K562 (cell line): ENCODE measurements around the gene ATG4D. TPM values are rescaled to one million over a fixed set of nuclear protein-coding genes. Genes with fewer than 3 reads are reported as not detected.
A peak's percentile ranks its signal among the peaks of the same experiment; 100 is the strongest.

ENCODE experiments used
- ATAC-seq: fragments of 200-7000 bp; cut with Tn5 transposase; 3 replicates; pipeline ENCODE4 v1.9.1; 2020; ENCODE audit warnings: moderate library complexity
- BruUV-seq: library from RNA; stranded (reverse); fragments of 400-500 nt; replicated peaks from 2 replicates; lab custom pipeline; 2021; lab: Mats Ljungman, UMichigan
- CTCF ChIA-PET: fragments of 300-600 bp; formaldehyde crosslinking; extraction: SDS; loops from one replicate; lab custom pipeline; 2021; ENCODE audit warnings: low intra/inter-chr PET ratio; lab: Yijun Ruan, JAX
- POLR2A ChIA-PET: fragments of 300-600, 350-650 bp; sonication (Branson Sonifier 250); formaldehyde crosslinking; extraction: SDS; loops from one replicate; lab custom pipeline; 2021; ENCODE audit warnings: antibody characterized with exemption, inconsistent platforms; lab: Yijun Ruan, JAX
- DNase-seq, 4 experiments: peaks; one replicate each; pipeline versions ENCODE4 v3.0.0 to v3.0.0-alpha.2; 2011 to 2018; ENCODE audit warnings: low spot score in 3 of 4, mixed read lengths in 3 of 4; ENCODE audit errors: extremely low read depth in 1 of 4
- FAIRE-seq: peaks from 2 replicates; lab custom pipeline; 2011; peaks lifted over from hg19 to GRCh38; lab: Jason Lieb, UNC
- H2AFZ ChIP-seq: 2 replicates; pipeline ENCODE4 v1.6.0; 2011; ENCODE audit warnings: low read depth, low read length, control low read depth, inconsistent platforms
- H3K27ac ChIP-seq: fragments of 200-600 bp; 3 replicates; pipeline ENCODE4 v1.8.0; 2011; ENCODE audit warnings: low read depth, mild to moderate bottlenecking, control low read depth, inconsistent platforms, low read length, moderate library complexity, mixed read lengths; ENCODE audit errors: extremely low read depth
- H3K27me3 ChIP-seq, 2 experiments: fragments of 300-600 bp in 1 of 2; 2 replicates in 1 of 2; 3 replicates in 1 of 2; pipeline versions ENCODE4 v1.6.0 to v1.8.0; 2011; ENCODE audit warnings: inconsistent platforms in 2 of 2, low read length in 2 of 2, mild to moderate bottlenecking in 1 of 2, mixed read lengths in 1 of 2, moderate library complexity in 1 of 2; ENCODE audit not compliant: control insufficient read depth in 2 of 2, insufficient read depth in 2 of 2
- H3K36me3 ChIP-seq: fragments of 300-600 bp; 3 replicates; pipeline ENCODE4 v1.8.0; 2011; ENCODE audit warnings: mild to moderate bottlenecking, low read length, inconsistent platforms; ENCODE audit not compliant: control insufficient read depth, insufficient read depth
- H3K4me1 ChIP-seq, 2 experiments: fragments of 200-600 bp in 1 of 2; replicated peaks in 1 of 2; 2 replicates in 1 of 2; 3 replicates in 1 of 2; pipeline versions ENCODE4 v1.5.1 to v1.8.0; 2011; ENCODE audit warnings: inconsistent platforms in 2 of 2, low read length in 2 of 2, mild to moderate bottlenecking in 1 of 2, mixed read lengths in 1 of 2, moderate library complexity in 1 of 2; ENCODE audit not compliant: control insufficient read depth in 2 of 2, insufficient read depth in 2 of 2
- H3K4me2 ChIP-seq: 2 replicates; pipeline ENCODE4 v1.6.1; 2011; ENCODE audit warnings: low read length, control low read depth, inconsistent platforms, mixed read lengths; ENCODE audit not compliant: insufficient read depth
- H3K4me3 ChIP-seq: fragments of 200-600 bp; sonication (generic), shearing (Covaris generic); 2 replicates; pipeline ENCODE4 v1.5.1; 2016; ENCODE audit warnings: control low read depth, inconsistent platforms
- H3K79me2 ChIP-seq: fragments of 200-600 bp; 3 replicates; pipeline ENCODE4 v1.8.0; 2011; ENCODE audit warnings: low read length, inconsistent platforms; ENCODE audit not compliant: control insufficient read depth, insufficient read depth
- H3K9ac ChIP-seq, 2 experiments: 2 replicates each; pipeline versions ENCODE4 v1.6.0 to v1.6.1; 2011; ENCODE audit warnings: low read depth in 2 of 2, low read length in 2 of 2, control low read depth in 1 of 2, inconsistent platforms in 1 of 2, mild to moderate bottlenecking in 1 of 2, mixed read lengths in 1 of 2; ENCODE audit not compliant: insufficient read depth in 1 of 2
- H3K9me1 ChIP-seq: one replicate; pipeline ENCODE4 v1.6.0; 2011; ENCODE audit warnings: inconsistent platforms, mild to moderate bottlenecking, low read length, moderate library complexity; ENCODE audit not compliant: control insufficient read depth, insufficient read depth
- H3K9me3 ChIP-seq: replicated peaks from 2 replicates; pipeline ENCODE4 v1.5.1; 2011; ENCODE audit warnings: low read depth, low read length, inconsistent platforms; ENCODE audit not compliant: control insufficient read depth, insufficient read depth
- H4K20me1 ChIP-seq: replicated peaks from 2 replicates; pipeline ENCODE4 v1.6.1; 2011; ENCODE audit warnings: low read length, inconsistent platforms, mixed read lengths; ENCODE audit not compliant: control insufficient read depth, insufficient read depth
- CAMTA2 ChIP-seq: fragments of 250-450 bp; sonication (Bioruptor Pico); conservative IDR thresholded peaks from 2 replicates; pipeline ENCODE4 v1.5.1; 2022
- CLOCK ChIP-seq: fragments of 250-450 bp; sonication (Bioruptor Pico); IDR thresholded peaks from 2 replicates; pipeline ENCODE4 v1.4.0; 2020; ENCODE audit warnings: mild to moderate bottlenecking, moderate library complexity, borderline replicate concordance
- POLR2G ChIP-seq: fragments of 200-400 bp; formaldehyde crosslinking; IDR thresholded peaks from 2 replicates; pipeline ENCODE4 v1.6.1; 2017; ENCODE audit warnings: low read depth, mild to moderate bottlenecking, antibody characterized with exemption, low read length, moderate library complexity
- RBFOX2 ChIP-seq: fragments of 200-400 bp; formaldehyde crosslinking; IDR thresholded peaks from 2 replicates; pipeline ENCODE4 v1.6.1; 2017; ENCODE audit warnings: low read depth, mild to moderate bottlenecking, low read length, moderate library complexity
- RBM25 ChIP-seq: fragments of 200-400 bp; formaldehyde crosslinking; IDR thresholded peaks from 2 replicates; pipeline ENCODE4 v1.6.1; 2018; ENCODE audit warnings: low read length, low read depth, moderate library complexity; ENCODE audit not compliant: severe bottlenecking
- TCF3 ChIP-seq: sonication (generic); formaldehyde crosslinking; IDR thresholded peaks from 2 replicates; pipeline ENCODE4 v1.4.0; 2020; ENCODE audit warnings: mild to moderate bottlenecking, missing genetic modification reagents
- YY1 ChIP-seq, 3 experiments: IDR thresholded peaks; 2 replicates each; pipeline ENCODE4 v1.6.1; 2011; ENCODE audit warnings: low read length in 2 of 3, mild to moderate bottlenecking in 2 of 3, moderate library complexity in 2 of 3, borderline replicate concordance in 1 of 3, control low read depth in 1 of 3, low read depth in 1 of 3; ENCODE audit not compliant: insufficient read depth in 3 of 3, insufficient replicate concordance in 2 of 3, control insufficient read depth in 1 of 3, insufficient read length in 1 of 3; ENCODE audit errors: extremely low read depth in 1 of 3
- ZBTB8A ChIP-seq: fragments of 450-650 bp; IDR thresholded peaks from 2 replicates; pipeline ENCODE4 v1.6.1; 2018; ENCODE audit warnings: mild to moderate bottlenecking, moderate library complexity; ENCODE audit not compliant: partially characterized antibody
- ZFP36 ChIP-seq: fragments of 150-350 bp; IDR thresholded peaks from 2 replicates; pipeline ENCODE4 v1.6.1; 2018; ENCODE audit warnings: low read length, low read depth; ENCODE audit not compliant: partially characterized antibody
- ZNF146 ChIP-seq: IDR thresholded peaks from one replicate; pipeline ENCODE4 v1.6.1; 2018; ENCODE audit warnings: missing compliant biosample characterization; ENCODE audit not compliant: unreplicated experiment
- ZNF444 ChIP-seq: fragments of 250-450 bp; sonication (Bioruptor Pico); IDR thresholded peaks from 2 replicates; pipeline ENCODE4 v1.4.0; 2020; ENCODE audit warnings: mild to moderate bottlenecking, moderate library complexity
- WGBS: fragments of 100-300 bp; shearing (Covaris generic); methylation state at CpG from one replicate; pipeline ENCODE4 v1.1.6; 2016; ENCODE audit warnings: low coverage, mixed read lengths; ENCODE audit not compliant: insufficient coverage; ENCODE audit errors: missing lambda C conversion rate; 5-methylcytosine and 5-hydroxymethylcytosine counted together
- in situ Hi-C: fragments of 300-500 bp; cut with MboI; formaldehyde crosslinking; loops from 4 replicates; pipeline ENCODE4 v1.15.0; 2018; ENCODE audit warnings: inconsistent platforms, mixed read lengths
- intact Hi-C: fragments of 100-400 bp; cut with micrococcal nuclease; formaldehyde crosslinking; loops from 2 replicates; pipeline ENCODE4 v1.14.2; 2022
- polyA plus RNA-seq, 8 experiments: library from polyadenylated mRNA; depleted of rRNA in 4 of 8; stranded (reverse) in 5 of 8; unstranded in 3 of 8; fragments of >200 nt; fragmentation: Nextera tagmentation in 2 of 8; fragmentation: Illumina TruSeq in 1 of 8; extraction: Ambion mirVana in 2 of 8; extraction: Trizol in 1 of 8; gene quantifications; 2 replicates each; pipeline versions ENCODE4 v1.2.1 to v1.2.3, GENCODE V29; 2011 to 2014; ENCODE audit warnings: inconsistent platforms in 1 of 8, missing spikeins in 1 of 8
- total RNA-seq, 7 experiments: library from RNA; depleted of rRNA in 6 of 7; stranded (reverse); fragments of >200 nt in 6 of 7; fragmentation: Illumina TruSeq in 2 of 7; extraction: Trizol in 2 of 7; gene quantifications; 2 replicates each; pipeline versions ENCODE4 v1.2.1 to v1.2.3, GENCODE V29; 2011 to 2021; ENCODE audit warnings: low replicate concordance in 1 of 7

Gene ATG4D
- total and polyA plus RNA-seq, 9 of the 15 experiments (the other 6 are each of a cell fraction or from before 2014, with no cell fraction given), result 0.51 to 66.1 (median 22.9) TPM

GRCh38 chr19:10546817-10547216 lies 3.1 kb downstream of the ATG4D start:
- POLR2A ChIA-PET, result interaction anchor here (0.6 to 1.0 kb wide), 4 partner anchors 9 to 171 kb away, joined by 3 to 4 read pairs (median 3); partner anchors contain the start of genes DNM2 and S1PR5
- CTCF ChIA-PET, result no interaction called here
- H3K79me2 ChIP-seq, result peaks cover 32% of the 10 kb centered on the region
- H3K4me2 ChIP-seq, result no peak overlapping the region
- WGBS, result 96% methylated on average over 14 of the region's 17 CpGs
- no peak for TF ChIP-seq YY1 (IDR thresholded peaks at IDR 0.05; ENCODE audit: borderline replicate concordance in 1 of 3, control insufficient read depth in 1 of 3, extremely low read depth in 1 of 3, insufficient read depth in 3 of 3, insufficient read length in 1 of 3, insufficient replicate concordance in 2 of 3, low read depth in 1 of 3, low read length in 2 of 3)
- peak; percentile 66 for TF ChIP-seq RBFOX2
- peak; percentile 52 for TF ChIP-seq POLR2G
- H3K36me3 ChIP-seq, result peaks cover 53% of the 10 kb centered on the region
- no peaks in the 10 kb centered on the region for H3K27me3 ChIP-seq
- ATAC-seq (no peak), DNase-seq (no peak), FAIRE-seq (no peak)
- H2AFZ ChIP-seq, result no peak overlapping the region
- H3K27ac ChIP-seq, result no peak overlapping the region
- H3K4me3 ChIP-seq, result no peak overlapping the region
- in situ Hi-C loops, result no loop called here
- peak overlapping the region in 1 of 2 experiments; percentile 65; a peak in 2 of 4 replicates for H3K9ac ChIP-seq
- TSS peak; percentile 35 for BruUV-seq
- H4K20me1 ChIP-seq, result peaks cover 4% of the 10 kb centered on the region
- H3K9me1 ChIP-seq, result no peaks in the 10 kb centered on the region
- intact Hi-C loops, result no loop called here
- peaks cover 2 to 38% of the 10 kb centered on the region in 2 experiments; a peak in 4 of 5 replicates for H3K4me1 ChIP-seq
- no peaks in the 10 kb centered on the region for H3K9me3 ChIP-seq

- no peak for ATAC-seq
- POLR2A ChIA-PET, result interaction anchor here (0.8 kb wide), 1 partner anchor 11 kb away, joined by 3 read pairs; no protein-coding TSS in a partner anchor
- intact Hi-C loops, result no loop called here
- TF ChIP-seq POLR2G (0 out of 2 replicates have a peak, but pooled peaks have one; percentile 45), RBM25 (peak; percentile 42), TCF3 (no peak), ZFP36 (peak; percentile 84), ZBTB8A (no peak), RBFOX2 (peak; percentile 52), CAMTA2 (no peak), ZNF146 (CRISPR knock-in tag) (no peak), ZNF444 (CRISPR knock-in tag) (no peak), CLOCK (CRISPR knock-in tag) (no peak)
Observed at GRCh38 chr19:10548746-10549276, 5.1 kb downstream of the ATG4D start.

More at GRCh38 chr19:10548746-10549276, 5.1 kb downstream of the ATG4D start:
- CTCF ChIA-PET, result no interaction called here
- Histone ChIP-seq H3K79me2 (peaks cover 31% of the 10 kb centered on the region), H2AFZ (no peak overlapping the region), H3K4me2 (no peak overlapping the region), H3K27me3 (no peaks in the 10 kb centered on the region), H3K4me1 (peaks cover 2 to 42% of the 10 kb centered on the region in 2 experiments; a peak in 4 of 5 replicates), H3K9me3 (peaks cover 3% of the 10 kb centered on the region), H3K4me3 (no peak overlapping the region), H3K9ac (no peak overlapping the region), H3K9me1 (no peaks in the 10 kb centered on the region), H3K27ac (no peak overlapping the region), H3K36me3 (peaks cover 73% of the 10 kb centered on the region), H4K20me1 (peaks cover 9% of the 10 kb centered on the region)
- WGBS, result 92% methylated on average over 14 of the region's 18 CpGs
- no TSS peak for BruUV-seq
- DNase-seq (no peak), FAIRE-seq (no peak)
- in situ Hi-C loops, result no loop called here
